Mucosa of rectum (tissue), 2 donors: ENCODE results near the gene SLC39A1.

Experiments
- H3K27ac ChIP-seq, 2 donors: one replicate each; pipeline ENCODE4 v1.7.0; 2013; ENCODE audit warnings: inconsistent platforms in 2 of 2, low read depth in 2 of 2, low read length in 2 of 2
- H3K27me3 ChIP-seq, 2 donors: one replicate each; pipeline ENCODE4 v1.7.0; 2013; ENCODE audit warnings: low read length in 2 of 2; ENCODE audit not compliant: control insufficient read depth in 2 of 2, insufficient read depth in 2 of 2
- H3K36me3 ChIP-seq, 2 donors: one replicate each; pipeline ENCODE4 v1.7.0; 2013; ENCODE audit warnings: low read length in 2 of 2; ENCODE audit not compliant: control insufficient read depth in 2 of 2, insufficient read depth in 2 of 2
- H3K4me1 ChIP-seq, 2 donors: one replicate each; pipeline ENCODE4 v1.7.0; 2013; ENCODE audit warnings: low read length in 2 of 2, mild to moderate bottlenecking in 1 of 2; ENCODE audit not compliant: control insufficient read depth in 2 of 2, insufficient read depth in 2 of 2
- H3K4me3 ChIP-seq, 2 donors: one replicate each; pipeline ENCODE4 v1.7.0; 2013; ENCODE audit warnings: low read length in 2 of 2
- H3K9ac ChIP-seq, 2 donors: one replicate each; pipeline ENCODE4 v1.7.0; 2013; ENCODE audit warnings: low read length in 2 of 2, low read depth in 1 of 2, mild to moderate bottlenecking in 1 of 2
- H3K9me3 ChIP-seq, 2 donors: one replicate each; pipeline ENCODE4 v1.7.0; 2013; ENCODE audit warnings: low read length in 2 of 2; ENCODE audit not compliant: control insufficient read depth in 2 of 2
- donor health status: healthy.
- donor health status: Normal muscosa, but diverticular disease.

The SLC39A1 gene

DNA sequence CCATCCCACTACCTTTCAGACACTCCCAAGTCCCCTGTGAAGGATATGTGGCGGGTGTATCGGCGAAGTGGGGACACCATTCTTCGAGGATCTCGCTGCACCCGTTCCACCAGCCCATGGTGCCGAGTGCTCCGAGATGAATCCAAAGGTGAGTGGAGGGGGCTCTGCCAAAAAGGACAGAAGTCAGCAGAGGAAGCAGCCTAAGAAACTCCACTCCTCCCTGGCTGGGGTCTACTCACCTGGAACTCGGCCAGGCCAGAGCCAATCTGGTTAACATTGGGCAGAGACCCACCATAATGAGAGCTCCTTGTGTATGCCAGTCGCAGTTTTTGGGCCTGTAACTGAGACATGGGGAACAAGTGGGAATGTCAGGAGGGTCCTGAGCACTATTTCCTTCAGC lies 8.5 kb downstream of the SLC39A1 start:
- Histone ChIP-seq H3K4me1 (peaks cover 16 to 27% of the 10 kb centered on the region in 2 donors), H3K9ac (no peak overlapping the region), H3K4me3 (no peak overlapping the region), H3K36me3 (peaks cover 34 to 51% of the 10 kb centered on the region in 2 donors), H3K27ac (no peak overlapping the region), H3K9me3 (no peaks in the 10 kb centered on the region), H3K27me3 (no peaks in the 10 kb centered on the region)

DNA sequence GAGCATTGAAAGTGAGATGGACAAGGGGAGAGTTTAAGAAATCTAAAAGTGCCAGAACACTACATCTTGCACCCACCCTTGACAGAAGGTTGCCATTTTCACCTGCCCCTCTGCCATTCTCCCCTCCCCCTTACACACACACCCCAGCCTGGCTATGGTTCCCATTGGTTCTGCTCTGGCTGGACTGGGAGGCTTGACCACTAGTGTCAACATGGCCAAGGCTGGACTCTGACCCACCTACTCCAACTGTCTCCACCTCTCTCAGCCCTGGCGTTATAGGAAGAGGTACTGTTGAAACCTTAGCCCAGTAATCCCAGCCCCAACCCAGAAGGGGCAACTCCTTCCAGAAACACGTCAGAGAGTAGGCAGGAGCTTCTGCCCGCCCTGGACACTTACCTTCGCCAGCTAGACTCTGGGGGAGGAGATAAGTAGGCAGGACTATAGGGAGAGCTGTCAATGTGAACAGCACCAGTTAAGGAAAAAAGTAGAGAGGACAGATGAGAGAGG lies 9.4 kb downstream of the SLC39A1 start:
- Histone ChIP-seq H3K9ac (no peak overlapping the region), H3K36me3 (peaks cover 39 to 50% of the 10 kb centered on the region in 2 donors), H3K4me3 (no peak overlapping the region), H3K4me1 (peaks cover 16 to 23% of the 10 kb centered on the region in 2 donors), H3K27ac (no peak overlapping the region), H3K9me3 (no peaks in the 10 kb centered on the region), H3K27me3 (no peaks in the 10 kb centered on the region)

DNA sequence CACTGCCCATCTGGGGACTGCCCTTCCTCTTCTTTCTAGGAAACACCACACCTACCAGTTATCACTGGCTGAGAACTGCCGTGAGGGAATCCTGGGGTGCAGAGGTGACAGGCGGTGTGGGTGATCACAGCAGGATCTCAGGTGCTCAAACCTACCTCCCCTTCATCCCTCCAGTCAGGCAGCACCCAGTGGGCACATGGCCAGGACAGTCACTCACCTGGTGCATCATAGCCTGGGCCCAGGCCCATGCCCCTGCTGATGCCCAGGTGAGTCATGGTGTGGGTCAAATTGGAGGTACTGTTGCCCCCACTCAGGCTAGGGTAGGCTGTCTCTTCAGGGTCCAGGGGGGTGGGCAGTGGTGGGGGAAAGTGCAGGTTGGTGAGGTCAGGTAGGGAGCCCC lies 11.5 kb downstream of the SLC39A1 start:
- Histone ChIP-seq H3K36me3 (peaks cover 49 to 64% of the 10 kb centered on the region in 2 donors), H3K9ac (no peak overlapping the region), H3K9me3 (no peaks in the 10 kb centered on the region), H3K4me1 (peaks cover 11 to 14% of the 10 kb centered on the region in 2 donors), H3K4me3 (no peak overlapping the region), H3K27ac (no peak overlapping the region), H3K27me3 (no peaks in the 10 kb centered on the region)

DNA sequence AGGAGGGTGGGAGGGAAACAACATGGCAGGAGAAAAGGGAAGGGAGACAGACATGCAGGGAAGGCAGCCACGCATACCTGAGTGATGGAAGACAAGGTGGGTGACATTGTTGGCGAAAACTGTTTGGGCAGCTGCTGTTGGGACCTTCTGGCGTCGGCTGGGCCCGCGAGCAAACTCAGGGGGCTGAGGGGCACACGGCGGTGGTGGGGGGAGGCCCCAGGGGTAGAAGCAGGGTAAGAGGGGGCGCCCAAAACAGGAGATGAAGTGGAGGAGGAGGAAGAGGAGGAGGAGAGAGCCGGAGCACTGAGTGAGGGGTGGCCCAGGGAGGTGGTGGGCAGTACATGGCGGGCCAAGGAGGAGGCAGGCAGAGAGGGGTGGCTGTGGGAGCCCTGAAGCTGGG lies 12.2 kb downstream of the SLC39A1 start:
- H3K9me3 ChIP-seq = no peaks in the 10 kb centered on the region
- H3K27ac ChIP-seq = no peak overlapping the region
- H3K4me1 ChIP-seq = peaks cover 10 to 11% of the 10 kb centered on the region in 2 donors
- peaks cover 49 to 64% of the 10 kb centered on the region in 2 donors for H3K36me3 ChIP-seq
- H3K27me3 ChIP-seq = no peaks in the 10 kb centered on the region
- no peak overlapping the region for H3K4me3 ChIP-seq
- H3K9ac ChIP-seq = no peak overlapping the region

DNA sequence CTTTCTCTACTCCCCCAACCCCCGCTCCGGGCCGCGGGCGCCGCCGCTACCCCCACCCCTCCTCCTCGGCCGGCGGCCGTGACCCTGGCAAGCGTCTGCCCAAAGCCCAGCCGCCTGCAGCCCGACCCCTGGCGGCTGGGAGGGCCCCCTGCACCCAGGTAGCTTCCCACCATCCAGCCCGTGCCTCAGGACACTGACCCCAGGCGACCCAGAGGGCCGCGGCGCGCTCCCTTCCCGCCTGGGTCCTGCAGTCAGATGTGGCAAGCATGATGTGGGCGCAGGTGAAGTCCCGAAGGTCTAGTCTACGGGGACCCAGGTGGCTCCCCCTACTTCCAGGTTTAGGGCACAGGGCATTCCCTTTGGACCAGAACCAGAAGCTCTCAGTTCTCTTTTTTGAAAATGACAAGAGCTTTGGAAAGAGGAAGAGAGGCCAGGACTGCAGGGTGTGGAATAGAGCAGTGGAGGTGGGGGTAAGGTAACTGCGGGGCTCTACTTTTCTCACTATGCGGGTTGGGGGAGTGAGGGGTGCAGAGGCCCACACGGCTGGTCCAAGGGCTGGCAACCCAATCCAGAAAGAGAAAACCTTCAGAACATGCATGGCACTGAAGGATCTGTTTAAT lies 16.6 kb downstream of the SLC39A1 start, which contains the start of gene DENND4B:
TSS of gene DENND4B (minus strand) at position 97 of the 620 bp plus-strand sequence. CDS start 2,344 bp downstream, outside the sequence.
- H3K27me3 ChIP-seq = no peaks in the 10 kb centered on the region
- H3K4me3 ChIP-seq = peak within 1 kb of the TSS; percentile 88
- H3K9me3 ChIP-seq = no peaks in the 10 kb centered on the region
- H3K9ac ChIP-seq = peak within 1 kb of the TSS; percentile 82 to 88
- H3K4me1 ChIP-seq = peaks cover 17 to 20% of the 10 kb centered on the region in 2 donors
- H3K27ac ChIP-seq = peak within 1 kb of the TSS; percentile 89 to 97
- H3K36me3 ChIP-seq = peaks cover 46 to 50% of the 10 kb centered on the region in 2 donors

DNA sequence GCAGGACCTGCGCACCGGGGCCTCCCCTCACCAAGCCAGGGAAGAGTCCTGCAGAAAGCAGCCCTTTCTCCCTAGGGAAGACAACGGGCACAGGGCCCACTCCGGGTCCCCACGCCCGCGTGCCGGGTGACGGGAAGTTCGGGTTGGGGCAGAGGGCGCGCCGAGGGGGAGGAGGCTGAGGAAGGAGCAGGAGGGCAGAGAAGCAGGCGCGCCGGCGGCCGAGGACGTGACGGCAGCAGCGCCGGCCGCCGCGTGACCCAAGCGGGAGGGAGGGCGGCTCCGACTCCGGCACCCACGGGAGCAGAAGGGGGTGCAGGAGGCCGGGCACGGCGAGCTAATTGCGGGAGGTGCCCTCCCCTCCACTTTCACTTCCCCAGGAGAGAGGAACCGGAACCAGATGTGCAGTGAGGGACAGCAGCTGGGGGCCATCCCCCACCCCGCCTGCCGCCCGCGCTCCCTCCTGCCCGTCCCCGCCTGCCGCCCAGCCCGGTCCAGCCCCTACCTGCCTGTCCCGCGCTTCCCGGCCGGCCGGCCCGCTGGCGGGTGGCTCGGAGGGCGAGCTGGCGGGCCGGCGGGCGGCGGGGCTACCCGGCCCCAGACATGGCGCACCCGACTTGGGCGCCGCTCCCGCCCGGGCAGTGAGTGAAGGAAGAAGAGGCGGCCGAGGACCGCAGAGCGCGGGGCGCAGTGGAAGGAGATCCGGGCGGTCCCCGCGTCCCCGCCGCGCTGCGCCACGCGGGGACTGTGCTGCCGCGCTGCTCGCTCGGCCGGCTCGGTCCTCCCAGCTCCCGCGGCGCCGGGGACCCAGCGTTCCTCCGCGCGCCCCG lies 17.3 kb downstream of the SLC39A1 start:
- Histone ChIP-seq H3K36me3 (peaks cover 39 to 49% of the 10 kb centered on the region in 2 donors), H3K9ac (peak overlapping the region; percentile 82 to 88), H3K27ac (peak overlapping the region; percentile 89 to 97), H3K4me1 (peaks cover 17 to 20% of the 10 kb centered on the region in 2 donors), H3K4me3 (peak overlapping the region; percentile 88), H3K27me3 (no peaks in the 10 kb centered on the region), H3K9me3 (no peaks in the 10 kb centered on the region)

DNA sequence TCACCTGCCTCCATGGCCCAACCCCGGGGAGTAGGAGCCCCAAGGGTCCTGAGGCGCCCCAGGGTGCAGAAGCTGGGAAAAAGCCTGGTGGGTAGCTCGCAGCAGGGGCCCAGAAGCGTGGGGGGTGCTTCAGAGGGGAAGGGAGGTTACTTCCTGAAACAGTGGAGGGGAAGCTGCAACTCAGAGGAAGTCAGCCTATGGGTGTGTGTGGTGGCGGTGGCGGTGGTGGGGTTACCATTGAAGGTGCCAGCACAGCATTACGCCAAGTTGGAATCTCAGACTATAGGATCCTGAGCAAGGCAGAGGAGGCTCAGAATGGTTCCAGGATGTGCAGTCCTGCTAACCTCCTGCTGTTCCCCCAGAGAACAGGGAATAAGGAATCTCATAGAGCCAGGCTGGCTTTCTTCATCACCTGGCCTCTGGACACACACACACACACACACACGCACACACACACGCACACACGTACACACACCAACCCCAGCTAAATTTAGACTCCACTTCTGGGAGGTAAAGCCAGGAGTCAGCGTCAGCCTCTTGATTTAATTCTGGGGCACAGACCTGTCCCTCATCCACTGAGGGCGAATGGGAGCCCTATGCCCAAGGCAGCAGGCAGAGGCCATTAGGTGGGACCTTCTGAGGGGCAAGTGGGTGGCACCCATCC lies 18.1 kb downstream of the SLC39A1 start:
- H3K9ac ChIP-seq = peak overlapping the region; percentile 82 to 88
- peaks cover 17 to 20% of the 10 kb centered on the region in 2 donors for H3K4me1 ChIP-seq
- no peaks in the 10 kb centered on the region for H3K27me3 ChIP-seq
- peak overlapping the region; percentile 89 to 97 for H3K27ac ChIP-seq
- H3K9me3 ChIP-seq = no peaks in the 10 kb centered on the region
- H3K4me3 ChIP-seq = peak overlapping the region; percentile 88
- H3K36me3 ChIP-seq = peaks cover 38 to 49% of the 10 kb centered on the region in 2 donors

DNA sequence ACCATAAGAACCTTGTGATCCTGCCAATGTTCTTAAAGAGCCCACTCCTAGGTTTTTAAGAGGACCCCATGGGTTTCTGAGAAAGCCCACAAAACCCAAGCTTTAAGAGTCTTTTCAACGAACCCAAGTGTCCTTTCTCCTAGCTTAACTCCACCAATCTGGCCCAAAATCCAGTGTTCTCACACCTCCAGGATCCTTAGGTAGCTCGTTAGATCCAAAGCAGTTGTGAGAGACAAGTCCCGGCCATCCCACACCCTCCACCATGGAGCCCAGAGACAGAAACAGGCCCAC lies 18.6 kb downstream of the SLC39A1 start:
- Histone ChIP-seq H3K9ac (peak overlapping the region; percentile 82 to 88), H3K9me3 (no peaks in the 10 kb centered on the region), H3K4me1 (peaks cover 17 to 20% of the 10 kb centered on the region in 2 donors), H3K36me3 (peaks cover 34 to 50% of the 10 kb centered on the region in 2 donors), H3K27me3 (no peaks in the 10 kb centered on the region), H3K27ac (peak overlapping the region; percentile 89 to 97), H3K4me3 (peak overlapping the region; percentile 88)

DNA sequence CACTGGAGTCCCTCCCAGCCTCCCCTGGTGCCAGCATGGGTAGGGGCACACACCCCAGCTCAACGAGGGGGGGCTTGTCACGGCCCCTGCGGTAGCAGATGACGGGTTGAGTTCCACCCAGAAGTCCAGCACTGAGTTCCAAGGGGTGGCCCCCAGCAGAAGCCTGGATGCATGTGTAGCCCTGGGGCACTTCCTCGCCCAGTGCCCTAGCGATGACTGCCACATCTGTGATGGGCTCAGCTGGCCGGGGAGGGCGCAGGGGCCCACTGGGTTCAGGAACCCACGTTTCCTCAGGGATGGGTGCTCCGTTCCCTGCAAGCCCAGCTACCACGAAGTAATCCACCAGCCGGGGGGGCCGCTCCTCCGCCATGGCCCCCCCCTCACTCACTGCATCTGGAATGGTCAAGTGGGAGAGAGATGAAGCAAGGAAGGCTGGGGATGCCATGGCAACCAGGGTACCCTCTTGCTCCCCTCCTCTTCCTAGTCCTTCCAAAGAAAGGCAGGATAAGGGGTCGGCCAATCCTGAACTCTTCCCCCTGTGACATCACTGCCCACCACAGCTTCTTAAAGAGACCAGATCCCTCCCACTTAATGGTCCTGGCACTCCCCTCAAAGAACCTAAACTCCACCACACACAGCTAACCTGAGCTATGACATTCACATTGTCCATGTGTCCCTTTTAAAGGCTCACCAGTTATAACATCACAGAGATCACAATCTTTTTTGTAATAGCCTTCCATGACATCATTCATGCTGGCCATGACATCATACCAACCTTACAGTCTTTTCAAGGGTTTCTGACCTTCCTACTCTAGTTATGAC lies 19.1 kb downstream of the SLC39A1 start:
- Histone ChIP-seq H3K27ac (peak overlapping the region; percentile 89 to 97), H3K4me1 (peaks cover 17 to 20% of the 10 kb centered on the region in 2 donors), H3K27me3 (no peaks in the 10 kb centered on the region), H3K9me3 (no peaks in the 10 kb centered on the region), H3K36me3 (peaks cover 36 to 56% of the 10 kb centered on the region in 2 donors), H3K4me3 (peak overlapping the region in 1 of 2 donors; percentile 88), H3K9ac (peak overlapping the region in 1 of 2 donors; percentile 88)
